GM12878 (cell line): ENCODE measurements around the gene ESRRG. TPM values are rescaled to one million over a fixed set of nuclear protein-coding genes. Genes with fewer than 3 reads are reported as not detected.

ENCODE experiments used
- ATAC-seq: fragments of 200-7000 bp; cut with Tn5 transposase; 3 replicates; pipeline ENCODE4 v1.9.1; 2020; ENCODE audit warnings: mild to moderate bottlenecking, moderate library complexity
- BruUV-seq: library from RNA; stranded (reverse); fragments of 400-500 nt; replicated peaks from 2 replicates; lab custom pipeline; 2021; lab: Mats Ljungman, UMichigan
- CTCF ChIA-PET: fragments of 300-600 bp; sonication (Branson Sonifier 250); formaldehyde crosslinking; extraction: SDS; loops from one replicate; lab custom pipeline; 2021; ENCODE audit warnings: inconsistent platforms; lab: Yijun Ruan, JAX
- POLR2A ChIA-PET: fragments of 350-600 bp; formaldehyde crosslinking; extraction: SDS; loops from one replicate; lab custom pipeline; 2021; ENCODE audit warnings: inconsistent platforms; lab: Charles Lee
- RAD21 ChIA-PET: fragments of 300-600 bp; sonication (Branson Sonifier 250); formaldehyde crosslinking; loops from one replicate; lab custom pipeline; 2023; ENCODE audit warnings: antibody characterized with exemption; ENCODE audit not compliant: unreplicated experiment; lab: Charles Lee
- SMC1A ChIA-PET: fragments of 300-600 bp; sonication (Branson Sonifier 250); formaldehyde crosslinking; loops from one replicate; lab custom pipeline; 2023; ENCODE audit not compliant: unreplicated experiment, uncharacterized antibody; lab: Charles Lee
- DNase-seq: peaks from one replicate; pipeline ENCODE4 v3.0.0-alpha.2; 2011; ENCODE audit warnings: low read depth, low spot score
- FAIRE-seq: peaks from 3 replicates; lab custom pipeline; 2011; peaks lifted over from hg19 to GRCh38; lab: Jason Lieb, UNC
- H2AFZ ChIP-seq: 2 replicates; pipeline ENCODE4 v1.6.0; 2011; ENCODE audit warnings: low read depth, low read length, control low read depth; ENCODE audit not compliant: control insufficient read depth
- H3K27ac ChIP-seq: 2 replicates; pipeline ENCODE4 v1.5.1; 2011; ENCODE audit warnings: control low read depth; ENCODE audit not compliant: control insufficient read depth, insufficient read depth
- H3K27me3 ChIP-seq, 2 experiments: replicated peaks in 1 of 2; 2 replicates each; pipeline versions ENCODE4 v1.6.0 to v1.6.1; 2011; ENCODE audit warnings: low read length in 1 of 2; ENCODE audit not compliant: control insufficient read depth in 2 of 2, insufficient read depth in 2 of 2
- H3K36me3 ChIP-seq, 2 experiments: 2 replicates each; pipeline ENCODE4 v1.5.1; 2011; ENCODE audit warnings: low read length in 1 of 2; ENCODE audit not compliant: control insufficient read depth in 2 of 2, insufficient read depth in 2 of 2
- H3K4me1 ChIP-seq: 2 replicates; pipeline ENCODE4 v1.6.1; 2011; ENCODE audit warnings: mild to moderate bottlenecking, low read length, moderate library complexity, mixed read lengths; ENCODE audit not compliant: control insufficient read depth, insufficient read depth
- H3K4me2 ChIP-seq: 2 replicates; pipeline ENCODE4 v1.6.0; 2011; ENCODE audit warnings: control low read depth; ENCODE audit not compliant: control insufficient read depth, insufficient read depth
- H3K4me3 ChIP-seq: fragments of 200-600 bp; sonication (generic); 2 replicates; pipeline ENCODE4 v1.5.1; 2016
- H3K79me2 ChIP-seq: 2 replicates; pipeline ENCODE4 v1.6.0; 2011; ENCODE audit warnings: low read length; ENCODE audit not compliant: control insufficient read depth, insufficient read depth
- H3K9ac ChIP-seq: 2 replicates; pipeline ENCODE4 v1.8.0; 2011; ENCODE audit warnings: low read length, control low read depth, mixed read lengths; ENCODE audit not compliant: control insufficient read depth, insufficient read depth
- H3K9me3 ChIP-seq: replicated peaks from 3 replicates; pipeline ENCODE4 v1.5.1; 2011; ENCODE audit warnings: mild to moderate bottlenecking, low read length; ENCODE audit not compliant: control insufficient read depth, insufficient read depth
- H4K20me1 ChIP-seq: 2 replicates; pipeline ENCODE4 v1.6.0; 2011; ENCODE audit not compliant: control insufficient read depth, insufficient read depth
- BMI1 ChIP-seq: fragments of 450-650 bp; IDR thresholded peaks from 2 replicates; pipeline ENCODE4 v1.6.1; 2016; ENCODE audit warnings: mild to moderate bottlenecking, moderate library complexity, borderline replicate concordance
- EP300 ChIP-seq, 2 experiments: fragments of 150-350 bp in 1 of 2; IDR thresholded peaks; 2 replicates each; pipeline ENCODE4 v1.6.1; 2011 to 2012; ENCODE audit warnings: low read depth in 2 of 2, low read length in 2 of 2, borderline replicate concordance in 1 of 2, improper control_type of control experiment in 1 of 2, inconsistent platforms in 1 of 2; ENCODE audit not compliant: control insufficient read depth in 1 of 2
- IRF3 ChIP-seq: fragments of 450-650 bp; IDR thresholded peaks from 2 replicates; pipeline ENCODE4 v1.6.1; 2014; ENCODE audit warnings: mild to moderate bottlenecking
- IRF5 ChIP-seq: fragments of 450-650 bp; IDR thresholded peaks from 2 replicates; pipeline ENCODE4 v1.6.1; 2017; ENCODE audit warnings: borderline replicate concordance
- MLLT1 ChIP-seq: fragments of 450-650 bp; IDR thresholded peaks from 2 replicates; pipeline ENCODE4 v1.6.1; 2016; ENCODE audit warnings: mild to moderate bottlenecking
- NFYB ChIP-seq: IDR thresholded peaks from 2 replicates; pipeline ENCODE4 v1.6.1; 2011; ENCODE audit warnings: low read depth, mild to moderate bottlenecking, low read length, improper control_type of control experiment, moderate library complexity; ENCODE audit not compliant: insufficient read depth
- NRF1 ChIP-seq: conservative IDR thresholded peaks from 2 replicates; pipeline ENCODE4 v1.6.1; 2011; ENCODE audit warnings: mild to moderate bottlenecking, low read depth, low read length, improper control_type of control experiment
- RB1 ChIP-seq: fragments of 450-650 bp; formaldehyde crosslinking; IDR thresholded peaks from 2 replicates; pipeline ENCODE4 v1.6.1; 2017; ENCODE audit warnings: mild to moderate bottlenecking, borderline replicate concordance
- RFX5 ChIP-seq: IDR thresholded peaks from 2 replicates; pipeline ENCODE4 v1.6.1; 2011; ENCODE audit warnings: low read depth, low read length, improper control_type of control experiment
- SUPT20H ChIP-seq: IDR thresholded peaks from 2 replicates; pipeline ENCODE4 v1.6.1; 2011; ENCODE audit warnings: low read depth, mild to moderate bottlenecking, low read length, moderate library complexity, borderline replicate concordance; ENCODE audit not compliant: control insufficient read depth
- ZNF24 ChIP-seq: fragments of 450-650 bp; IDR thresholded peaks from 2 replicates; pipeline ENCODE4 v1.6.1; 2017; ENCODE audit warnings: antibody characterized with exemption, mild to moderate bottlenecking
- WGBS: methylation state at CpG from one replicate; pipeline ENCODE4 v1.1.6; 2016; ENCODE audit warnings: low lambda C conversion rate; ENCODE audit not compliant: insufficient replicate concordance, insufficient coverage; ENCODE audit errors: missing lambda C conversion rate; 5-methylcytosine and 5-hydroxymethylcytosine counted together
- in situ Hi-C: fragments of 300-500 bp; cut with MboI; formaldehyde crosslinking; loops from 9 replicates; pipeline ENCODE4 v1.14.3; 2018; ENCODE audit warnings: mixed read lengths
- intact Hi-C: fragments of 100-400 bp; cut with micrococcal nuclease; formaldehyde crosslinking; loops from one replicate; pipeline ENCODE4 v1.14.2; 2022; ENCODE audit not compliant: unreplicated experiment
- polyA plus RNA-seq, 11 experiments: library from polyadenylated mRNA; depleted of rRNA in 4 of 11; unstranded in 6 of 11; stranded (reverse) in 5 of 11; fragments of >200 nt; fragmentation: Nextera tagmentation in 4 of 11; fragmentation: Illumina TruSeq in 1 of 11; extraction: Ambion mirVana in 4 of 11; extraction: Trizol in 1 of 11; gene quantifications; 1 replicate in 1 of 11; 2 replicates in 10 of 11; pipeline versions ENCODE4 v1.2.1 to v1.2.3, GENCODE V29; 2011 to 2016; ENCODE audit warnings: inconsistent platforms in 2 of 11, missing spikeins in 2 of 11, low read depth in 1 of 11
- total RNA-seq, 4 experiments: library from RNA; depleted of rRNA in 3 of 4; stranded (reverse); fragments of >200 nt in 3 of 4; fragmentation: Illumina TruSeq in 1 of 4; extraction: Trizol in 1 of 4; gene quantifications; 2 replicates each; pipeline versions ENCODE4 v1.2.1 to v1.2.3, GENCODE V29; 2013 to 2021
- TF ChIP-seq, protein P1 (sequence below): IDR thresholded peaks from 2 replicates; pipeline ENCODE4 v1.6.1; 2012; ENCODE audit warnings: low read depth, low read length, improper control_type of control experiment
- TF ChIP-seq, protein P2 (sequence below): fragments of 450-650 bp; formaldehyde crosslinking; IDR thresholded peaks from 2 replicates; pipeline ENCODE4 v1.4.0; 2020; ENCODE audit warnings: mild to moderate bottlenecking, moderate library complexity

The ESRRG gene
- total and polyA plus RNA-seq, 10 of the 15 experiments (the other 5 are each of a cell fraction or from before 2014, with no cell fraction given) = 0.03 TPM; not detected in 9

DNA sequence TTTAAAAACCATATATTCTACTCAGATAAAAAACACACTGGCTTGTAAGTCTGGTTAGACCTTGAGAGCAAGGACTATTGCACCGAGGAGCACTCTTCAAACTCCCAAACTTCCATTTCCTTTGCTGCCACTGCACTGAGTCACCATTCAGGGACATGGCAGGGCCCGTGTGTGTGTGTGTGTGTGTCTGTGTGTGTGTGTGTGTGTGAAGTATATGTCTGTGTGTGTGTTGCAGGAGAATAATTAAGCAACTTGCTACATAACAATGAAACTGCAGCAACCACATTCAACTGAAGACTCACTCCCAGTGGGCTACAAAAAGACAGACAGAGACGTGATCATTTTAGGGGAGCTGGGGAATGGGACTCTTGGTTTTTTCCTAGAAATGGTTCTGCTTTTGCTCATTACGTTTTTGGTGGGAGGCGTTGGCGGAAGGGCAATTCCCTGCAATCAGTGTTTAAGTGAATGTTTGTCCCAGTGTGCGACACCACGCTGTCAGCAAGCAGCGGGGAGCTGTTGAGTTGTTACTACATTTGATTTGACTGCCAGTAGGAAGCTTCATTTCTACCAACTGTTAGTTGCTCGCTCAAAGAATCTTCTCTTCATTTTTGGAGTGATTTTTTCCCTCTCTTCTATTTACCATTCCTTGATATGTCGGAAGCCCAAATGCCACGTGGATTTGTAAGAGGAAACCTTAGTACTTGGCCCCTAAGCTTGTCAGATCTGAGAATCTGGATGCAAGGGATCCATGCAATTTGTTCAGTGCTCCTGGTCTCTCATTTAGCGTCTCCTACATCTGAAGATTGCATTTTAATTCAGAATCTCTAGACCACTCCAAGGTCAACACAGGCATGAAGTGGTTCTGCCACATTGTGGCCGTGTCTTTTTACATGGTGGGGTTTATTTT, 36.1 kb downstream of the ESRRG start:
- RAD21 ChIA-PET = no interaction called here
- H3K4me1 ChIP-seq = no peaks in the 10 kb centered on the region
- BruUV-seq = no TSS peak
- no peak overlapping the region for H3K4me3 ChIP-seq
- SMC1A ChIA-PET = no interaction called here
- intact Hi-C loops (no loop called here), in situ Hi-C loops (no loop called here)
- H3K79me2 ChIP-seq = no peaks in the 10 kb centered on the region
- FAIRE-seq (no peak), DNase-seq (no peak), ATAC-seq (no peak)
- 24% methylated on average over 14 of the region's 14 CpGs for WGBS
- CTCF ChIA-PET = no interaction called here
- no peaks in the 10 kb centered on the region for H4K20me1 ChIP-seq
- H3K9me3 ChIP-seq = no peaks in the 10 kb centered on the region
- H3K9ac ChIP-seq = no peak overlapping the region
- H3K36me3 ChIP-seq = no peaks in the 10 kb centered on the region
- no peak overlapping the region for H3K4me2 ChIP-seq
- POLR2A ChIA-PET = no interaction called here
- no peak overlapping the region for H2AFZ ChIP-seq
- H3K27ac ChIP-seq = no peak overlapping the region
- H3K27me3 ChIP-seq = no peaks in the 10 kb centered on the region
- TF ChIP-seq ZNF24 (no peak), NRF1 (no peak), NFYB (no peak), RFX5 (no peak), MLLT1 (no peak), IRF5 (no peak), RB1 (no peak), EP300 (IDR thresholded peaks at IDR 0.05; ENCODE audit: borderline replicate concordance in 1 of 2, control insufficient read depth in 1 of 2, low read depth in 2 of 2, low read length in 2 of 2) (no peak), SUPT20H (no peak), IRF3 (no peak), BMI1 (no peak)
- TF ChIP-seq, protein P1, sequence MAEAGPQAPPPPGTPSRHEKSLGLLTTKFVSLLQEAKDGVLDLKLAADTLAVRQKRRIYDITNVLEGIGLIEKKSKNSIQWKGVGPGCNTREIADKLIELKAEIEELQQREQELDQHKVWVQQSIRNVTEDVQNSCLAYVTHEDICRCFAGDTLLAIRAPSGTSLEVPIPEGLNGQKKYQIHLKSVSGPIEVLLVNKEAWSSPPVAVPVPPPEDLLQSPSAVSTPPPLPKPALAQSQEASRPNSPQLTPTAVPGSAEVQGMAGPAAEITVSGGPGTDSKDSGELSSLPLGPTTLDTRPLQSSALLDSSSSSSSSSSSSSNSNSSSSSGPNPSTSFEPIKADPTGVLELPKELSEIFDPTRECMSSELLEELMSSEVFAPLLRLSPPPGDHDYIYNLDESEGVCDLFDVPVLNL = no peak
- TF ChIP-seq, protein P2, sequence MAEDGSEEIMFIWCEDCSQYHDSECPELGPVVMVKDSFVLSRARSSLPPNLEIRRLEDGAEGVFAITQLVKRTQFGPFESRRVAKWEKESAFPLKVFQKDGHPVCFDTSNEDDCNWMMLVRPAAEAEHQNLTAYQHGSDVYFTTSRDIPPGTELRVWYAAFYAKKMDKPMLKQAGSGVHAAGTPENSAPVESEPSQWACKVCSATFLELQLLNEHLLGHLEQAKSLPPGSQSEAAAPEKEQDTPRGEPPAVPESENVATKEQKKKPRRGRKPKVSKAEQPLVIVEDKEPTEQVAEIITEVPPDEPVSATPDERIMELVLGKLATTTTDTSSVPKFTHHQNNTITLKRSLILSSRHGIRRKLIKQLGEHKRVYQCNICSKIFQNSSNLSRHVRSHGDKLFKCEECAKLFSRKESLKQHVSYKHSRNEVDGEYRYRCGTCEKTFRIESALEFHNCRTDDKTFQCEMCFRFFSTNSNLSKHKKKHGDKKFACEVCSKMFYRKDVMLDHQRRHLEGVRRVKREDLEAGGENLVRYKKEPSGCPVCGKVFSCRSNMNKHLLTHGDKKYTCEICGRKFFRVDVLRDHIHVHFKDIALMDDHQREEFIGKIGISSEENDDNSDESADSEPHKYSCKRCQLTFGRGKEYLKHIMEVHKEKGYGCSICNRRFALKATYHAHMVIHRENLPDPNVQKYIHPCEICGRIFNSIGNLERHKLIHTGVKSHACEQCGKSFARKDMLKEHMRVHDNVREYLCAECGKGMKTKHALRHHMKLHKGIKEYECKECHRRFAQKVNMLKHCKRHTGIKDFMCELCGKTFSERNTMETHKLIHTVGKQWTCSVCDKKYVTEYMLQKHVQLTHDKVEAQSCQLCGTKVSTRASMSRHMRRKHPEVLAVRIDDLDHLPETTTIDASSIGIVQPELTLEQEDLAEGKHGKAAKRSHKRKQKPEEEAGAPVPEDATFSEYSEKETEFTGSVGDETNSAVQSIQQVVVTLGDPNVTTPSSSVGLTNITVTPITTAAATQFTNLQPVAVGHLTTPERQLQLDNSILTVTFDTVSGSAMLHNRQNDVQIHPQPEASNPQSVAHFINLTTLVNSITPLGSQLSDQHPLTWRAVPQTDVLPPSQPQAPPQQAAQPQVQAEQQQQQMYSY (CRISPR knock-in tag) = no peak
